Endothelial cell of umbilical vein (primary cell): ENCODE measurements around the gene DHDDS. TPM values are rescaled to one million over a fixed set of nuclear protein-coding genes. Genes with fewer than 3 reads are reported as not detected.

Experiments used
- BruUV-seq: library from RNA; stranded (reverse); fragments of 400-500 nt; replicated peaks from 2 replicates; lab custom pipeline; 2021; lab: Mats Ljungman, UMichigan
- CTCF ChIA-PET: fragments of 300-600, 350-600 bp; sonication (Branson Sonifier 250); formaldehyde crosslinking; loops from one replicate; lab custom pipeline; 2021; ENCODE audit warnings: antibody characterized with exemption, inconsistent platforms; lab: Charles Lee
- POLR2A ChIA-PET: fragments of 300-600, 350-600 bp; sonication (Branson Sonifier 250); formaldehyde crosslinking; loops from one replicate; lab custom pipeline; 2021; ENCODE audit warnings: antibody characterized with exemption, inconsistent platforms; lab: Charles Lee
- DNase-seq: peaks from one replicate; pipeline ENCODE4 v3.0.0-alpha.2; 2011; ENCODE audit warnings: low read depth, low spot score
- FAIRE-seq: peaks from 2 replicates; lab custom pipeline; 2011; peaks lifted over from hg19 to GRCh38; lab: Jason Lieb, UNC
- H2AFZ ChIP-seq: 2 replicates; pipeline ENCODE4 v1.6.0; 2012; ENCODE audit warnings: low read depth, low read length, control low read depth, inconsistent platforms
- H3K27ac ChIP-seq: 2 replicates; pipeline ENCODE4 v1.5.1; 2011; ENCODE audit warnings: low read depth, mild to moderate bottlenecking, control low read depth, low read length, moderate library complexity; ENCODE audit not compliant: insufficient read depth
- H3K27me3 ChIP-seq, 2 experiments: 2 replicates each; pipeline versions ENCODE4 v1.6.0 to v1.6.1; 2011; ENCODE audit warnings: low read length in 2 of 2, mixed read lengths in 1 of 2; ENCODE audit not compliant: control insufficient read depth in 2 of 2, insufficient read depth in 2 of 2
- H3K36me3 ChIP-seq, 2 experiments: 2 replicates in 1 of 2; 3 replicates in 1 of 2; pipeline ENCODE4 v1.5.1; 2011; ENCODE audit warnings: low read length in 2 of 2, mild to moderate bottlenecking in 1 of 2, moderate library complexity in 1 of 2; ENCODE audit not compliant: control insufficient read depth in 2 of 2, insufficient read depth in 2 of 2; ENCODE audit errors: extremely low read depth in 1 of 2
- H3K4me1 ChIP-seq: 3 replicates; pipeline ENCODE4 v1.5.1; 2011; ENCODE audit warnings: mild to moderate bottlenecking, low read length; ENCODE audit not compliant: control insufficient read depth, insufficient read depth; ENCODE audit errors: extremely low read depth
- H3K4me2 ChIP-seq: 2 replicates; pipeline ENCODE4 v1.6.1; 2011; ENCODE audit warnings: low read length, control low read depth, mixed read lengths; ENCODE audit not compliant: insufficient read depth
- H3K4me3 ChIP-seq, 3 experiments: fragments of 200-600 bp in 1 of 3; sonication (generic), shearing (Covaris generic) in 1 of 3; replicated peaks in 1 of 3; 2 replicates each; pipeline ENCODE4 v1.5.1; 2011 to 2016; ENCODE audit warnings: control low read depth in 3 of 3, low read length in 3 of 3, mild to moderate bottlenecking in 2 of 3, inconsistent platforms in 1 of 3, low read depth in 1 of 3, moderate library complexity in 1 of 3; ENCODE audit not compliant: insufficient read depth in 1 of 3
- H3K79me2 ChIP-seq: 2 replicates; pipeline ENCODE4 v1.6.0; 2012; ENCODE audit warnings: low read length, inconsistent platforms; ENCODE audit not compliant: control insufficient read depth, insufficient read depth
- H3K9ac ChIP-seq: replicated peaks from 2 replicates; pipeline ENCODE3; 2011; ENCODE audit warnings: low read length, control low read depth; ENCODE audit not compliant: insufficient read depth; ENCODE audit errors: extremely low read depth
- H3K9me1 ChIP-seq: replicated peaks from 3 replicates; pipeline ENCODE4 v1.6.0; 2011; ENCODE audit warnings: mild to moderate bottlenecking, low read length; ENCODE audit not compliant: control insufficient read depth, insufficient read depth; ENCODE audit errors: extremely low read depth
- H3K9me3 ChIP-seq: replicated peaks from 2 replicates; pipeline ENCODE4 v1.5.1; 2012; ENCODE audit warnings: low read length, inconsistent platforms; ENCODE audit not compliant: control insufficient read depth, insufficient read depth
- H4K20me1 ChIP-seq: replicated peaks from 2 replicates; pipeline ENCODE3; 2011; ENCODE audit warnings: mild to moderate bottlenecking, low read length; ENCODE audit not compliant: control insufficient read depth, insufficient read depth; ENCODE audit errors: extremely low read depth
- CTCF ChIP-seq, 2 donors: IDR thresholded peaks; 1 replicate in 1 of 2; 2 replicates in 1 of 2; pipeline ENCODE4 v1.5.1; 2011; ENCODE audit warnings: low read length in 2 of 2, mild to moderate bottlenecking in 2 of 2, moderate library complexity in 2 of 2, control low read depth in 1 of 2, inconsistent platforms in 1 of 2, low read depth in 1 of 2; ENCODE audit not compliant: insufficient read depth in 1 of 2; ENCODE audit errors: extremely low read depth in 1 of 2
- EZH2 ChIP-seq: IDR thresholded peaks from 2 replicates; pipeline ENCODE4 v1.6.1; 2012; ENCODE audit warnings: borderline replicate concordance, low read depth, mild to moderate bottlenecking, moderate library complexity, low read length, inconsistent platforms; ENCODE audit not compliant: severe bottlenecking
- FOS ChIP-seq: IDR thresholded peaks from 2 replicates; pipeline ENCODE4 v1.6.1; 2011; ENCODE audit warnings: mild to moderate bottlenecking, low read length, moderate library complexity, borderline replicate concordance; ENCODE audit not compliant: insufficient read depth
- GATA2 ChIP-seq: IDR thresholded peaks from 2 replicates; pipeline ENCODE4 v1.7.0; 2011; ENCODE audit warnings: low read depth, mild to moderate bottlenecking, moderate library complexity, mixed read lengths, low read length; ENCODE audit not compliant: insufficient read length, insufficient read depth
- JUN ChIP-seq: IDR thresholded peaks from 2 replicates; pipeline ENCODE4 v1.6.1; 2011; ENCODE audit warnings: borderline replicate concordance, low read depth; ENCODE audit not compliant: insufficient read length, insufficient read depth
- MAX ChIP-seq: IDR thresholded peaks from 2 replicates; pipeline ENCODE4 v1.6.1; 2011; ENCODE audit not compliant: insufficient read depth, insufficient read length
- MYC ChIP-seq: IDR thresholded peaks from one replicate; pipeline ENCODE4 v1.6.1; 2011; ENCODE audit warnings: mild to moderate bottlenecking, low read depth, low read length
- POLR2A ChIP-seq: IDR thresholded peaks from 2 replicates; pipeline ENCODE4 v1.6.1; 2012; ENCODE audit warnings: low read depth, mild to moderate bottlenecking, control low read depth, low read length
- POLR2AphosphoS5 ChIP-seq: IDR thresholded peaks from 2 replicates; pipeline ENCODE4 v1.6.1; 2012; ENCODE audit warnings: low read depth, mild to moderate bottlenecking, control low read depth, low read length, moderate library complexity; ENCODE audit not compliant: insufficient read depth
- dilution Hi-C: fragments of 300-500 bp; cut with MboI; formaldehyde crosslinking; loops from one replicate; pipeline ENCODE4 v1.15.0; 2019; ENCODE audit warnings: low sequenced_read_pairs; ENCODE audit not compliant: extremely low pct_ligation_motif_present
- intact Hi-C: fragments of 100-400 bp; cut with micrococcal nuclease; formaldehyde crosslinking; loops from one replicate; pipeline ENCODE4 v1.10.0; 2022
- polyA plus RNA-seq, 4 experiments: library from polyadenylated mRNA; depleted of rRNA in 3 of 4; stranded (reverse) in 3 of 4; unstranded in 1 of 4; fragments of >200 nt; gene quantifications; 2 replicates each; pipeline versions ENCODE4 v1.2.1 to v1.2.3, GENCODE V29; 2011 to 2012; ENCODE audit warnings: missing spikeins in 1 of 4
- total RNA-seq: library from RNA; stranded (reverse); gene quantifications from 2 replicates; pipeline ENCODE4 v1.2.3, GENCODE V29; 2021

DHDDS gene
- total and polyA plus RNA-seq, 2 donors (not counting 3 experiments of a cell fraction or from before 2014, with no cell fraction given): 51.3 to 70.7 TPM

- POLR2A ChIA-PET: no interaction called here
- Histone ChIP-seq H3K4me2 (no peak overlapping the region), H3K36me3 (peaks cover 12 to 16% of the 10 kb centered on the region in 2 experiments), H3K4me1 (no peaks in the 10 kb centered on the region), H3K9me3 (no peaks in the 10 kb centered on the region), H2AFZ (no peak overlapping the region), H3K79me2 (no peaks in the 10 kb centered on the region), H3K9me1 (no peaks in the 10 kb centered on the region), H3K27ac (no peak overlapping the region), H4K20me1 (no peaks in the 10 kb centered on the region), H3K27me3 (no peaks in the 10 kb centered on the region), H3K9ac (no peak overlapping the region), H3K4me3 (no peak overlapping the region)
- DNase-seq (no peak), FAIRE-seq (no peak)
- TF ChIP-seq POLR2A (no peak), CTCF (IDR thresholded peaks at IDR 0.05; ENCODE audit: extremely low read depth in 1 of 2, insufficient read depth in 1 of 2, low read depth in 1 of 2, low read length in 2 of 2) (no peak), EZH2 (no peak), GATA2 (no peak), FOS (no peak), MYC (no peak), POLR2AphosphoS5 (no peak), JUN (no peak), MAX (no peak)
- dilution Hi-C loops: no loop called here
- CTCF ChIA-PET: interaction anchor here (0.9 to 1.9 kb wide), 2 partner anchors 11 to 42 kb away, joined by 3 to 4 read pairs; no protein-coding TSS in a partner anchor
- BruUV-seq: no TSS peak
- intact Hi-C loops: no loop called here
Measured at GRCh38 chr1:26459148-26459547, 27.0 kb downstream of the DHDDS start.
